PC-9 (cell line): ENCODE results near the gene PALLD. TPM values are rescaled to one million over a fixed set of nuclear protein-coding genes. Genes with fewer than 3 reads are reported as not detected.

Source experiments
- BruUV-seq: library from RNA; stranded (reverse); fragments of 400-500 nt; replicated peaks from 2 replicates; lab custom pipeline; 2021; lab: Mats Ljungman, UMichigan
- CTCF ChIA-PET: fragments of 300-600 bp; sonication (Branson Sonifier 250); formaldehyde crosslinking; loops from one replicate; lab custom pipeline; 2022; ENCODE audit warnings: antibody characterized with exemption; lab: Charles Lee
- POLR2A ChIA-PET: fragments of 300-600 bp; sonication (Branson Sonifier 250); formaldehyde crosslinking; loops from one replicate; lab custom pipeline; 2022; ENCODE audit warnings: antibody characterized with exemption; ENCODE audit not compliant: unreplicated experiment; lab: Charles Lee
- DNase-seq, 2 experiments: peaks; one replicate each; pipeline versions ENCODE4 v3.0.0 to v3.0.0-alpha.2; 2015 to 2022; ENCODE audit warnings: mixed read lengths in 1 of 2
- H2AFZ ChIP-seq: fragments of 200-600 bp; sonication (generic); 2 replicates; pipeline ENCODE4 v1.8.1; 2017; ENCODE audit warnings: antibody characterized with exemption
- H3F3A ChIP-seq: fragments of 200-600 bp; sonication (generic); 2 replicates; pipeline ENCODE4 v1.8.1; 2017; ENCODE audit warnings: antibody characterized with exemption, mild to moderate bottlenecking, low read depth; ENCODE audit not compliant: insufficient read depth
- H3K27ac ChIP-seq: fragments of 200-600 bp; sonication (generic); 2 replicates; pipeline ENCODE4 v1.6.1; 2016; ENCODE audit warnings: mixed run types
- H3K27me3 ChIP-seq: fragments of 200-600 bp; sonication (generic); 2 replicates; pipeline ENCODE4 v1.6.1; 2016; ENCODE audit warnings: low read depth, mixed run types; ENCODE audit not compliant: insufficient read depth
- H3K36me3 ChIP-seq: fragments of 200-600 bp; sonication (generic); 2 replicates; pipeline ENCODE4 v1.6.1; 2016; ENCODE audit warnings: low read depth, mixed run types
- H3K4me1 ChIP-seq: fragments of 200-600 bp; sonication (generic); replicated peaks from 2 replicates; pipeline ENCODE4 v1.6.1; 2016; ENCODE audit warnings: mixed run types; ENCODE audit not compliant: insufficient read depth
- H3K4me2 ChIP-seq: fragments of 200-600 bp; sonication (generic); 2 replicates; pipeline ENCODE4 v1.6.1; 2017; ENCODE audit warnings: mixed run types
- H3K4me3 ChIP-seq: fragments of 200-600 bp; sonication (generic); 2 replicates; pipeline ENCODE4 v1.6.1; 2016; ENCODE audit warnings: mixed run types
- H3K79me2 ChIP-seq: fragments of 200-600 bp; sonication (generic); 2 replicates; pipeline ENCODE4 v1.6.1; 2017; ENCODE audit warnings: low read depth, mixed run types
- H3K9me2 ChIP-seq: fragments of 200-600 bp; sonication (generic); 2 replicates; pipeline ENCODE4 v1.8.1; 2017; ENCODE audit warnings: mild to moderate bottlenecking; ENCODE audit not compliant: insufficient read depth
- H3K9me3 ChIP-seq: fragments of 200-600 bp; sonication (generic); 2 replicates; pipeline ENCODE4 v1.8.1; 2016; ENCODE audit warnings: low read depth; ENCODE audit not compliant: insufficient read depth
- H4K20me1 ChIP-seq: fragments of 200-600 bp; sonication (generic); 2 replicates; pipeline ENCODE4 v1.8.1; 2017; ENCODE audit not compliant: insufficient read depth
- CTCF ChIP-seq: fragments of 200-600 bp; sonication (generic); conservative IDR thresholded peaks from 2 replicates; pipeline ENCODE4 v1.6.1; 2017; ENCODE audit warnings: mixed run types, antibody characterized with exemption, mild to moderate bottlenecking, moderate library complexity
- EZH2 ChIP-seq: fragments of 200-600 bp; sonication (generic); IDR thresholded peaks from 2 replicates; pipeline ENCODE4 v1.8.0; 2017; ENCODE audit warnings: antibody characterized with exemption, low read depth
- intact Hi-C: fragments of 100-400 bp; cut with micrococcal nuclease; formaldehyde crosslinking; loops from one replicate; pipeline ENCODE4 v1.10.0; 2022; ENCODE audit not compliant: unreplicated experiment
- total RNA-seq: library from RNA; stranded (reverse); gene quantifications from 2 replicates; pipeline ENCODE4 v1.2.3, GENCODE V29; 2021

Gene PALLD
- total RNA-seq, 1 experiment from 2014 or later = 156 TPM

- Histone ChIP-seq H3K36me3 (no peaks in the 10 kb centered on the region), H3K4me3 (no peak overlapping the region), H3K9me2 (no peaks in the 10 kb centered on the region), H3F3A (no peaks in the 10 kb centered on the region), H3K79me2 (no peaks in the 10 kb centered on the region), H3K27ac (no peak overlapping the region), H3K9me3 (no peaks in the 10 kb centered on the region), H3K4me2 (no peak overlapping the region), H3K4me1 (no peaks in the 10 kb centered on the region), H4K20me1 (no peaks in the 10 kb centered on the region), H2AFZ (no peak overlapping the region), H3K27me3 (no peaks in the 10 kb centered on the region)
- intact Hi-C loops = no loop called here
- TF ChIP-seq EZH2 (no peak), CTCF (no peak)
- CTCF ChIA-PET = no interaction called here
- no TSS peak for BruUV-seq
- POLR2A ChIA-PET = interaction anchor here (0.6 kb wide), 1 partner anchor 471 kb away, joined by 6 read pairs; no protein-coding TSS in a partner anchor
- DNase-seq = no peak
Observed at GRCh38 chr4:168893807-168894206, 397.0 kb downstream of the PALLD start.

GRCh38 chr4:168900080-168900479 is 403.2 kb downstream of the PALLD start:
- Histone ChIP-seq H3K36me3 (peaks cover 4% of the 10 kb centered on the region; the same call in 1 of the 2 replicates), H2AFZ (no peak overlapping the region), H3K4me1 (no peaks in the 10 kb centered on the region), H4K20me1 (no peaks in the 10 kb centered on the region), H3K4me3 (no peak overlapping the region), H3K79me2 (no peaks in the 10 kb centered on the region), H3K27ac (no peak overlapping the region), H3K9me2 (no peaks in the 10 kb centered on the region), H3K27me3 (no peaks in the 10 kb centered on the region), H3F3A (no peaks in the 10 kb centered on the region), H3K9me3 (no peaks in the 10 kb centered on the region), H3K4me2 (no peak overlapping the region)
- POLR2A ChIA-PET = no interaction called here
- TF ChIP-seq CTCF (no peak), EZH2 (no peak)
- BruUV-seq = no TSS peak
- CTCF ChIA-PET = no interaction called here
- intact Hi-C loops = no loop called here
- DNase-seq = no peak

GRCh38 chr4:168907119-168907698 is 410.4 kb downstream of the PALLD start:
- no TSS peak for BruUV-seq
- no peak for DNase-seq
- Histone ChIP-seq H3K36me3 (no peaks in the 10 kb centered on the region; the same call in 1 of the 2 replicates), H3F3A (no peaks in the 10 kb centered on the region), H3K9me3 (no peaks in the 10 kb centered on the region), H3K4me3 (no peak overlapping the region), H3K9me2 (no peaks in the 10 kb centered on the region), H4K20me1 (no peaks in the 10 kb centered on the region), H3K4me1 (no peaks in the 10 kb centered on the region), H3K4me2 (no peak overlapping the region), H3K27me3 (no peaks in the 10 kb centered on the region), H3K79me2 (no peaks in the 10 kb centered on the region), H3K27ac (no peak overlapping the region), H2AFZ (no peak overlapping the region)
- CTCF ChIA-PET = no interaction called here
- intact Hi-C loops = no loop called here
- TF ChIP-seq CTCF (no peak), EZH2 (no peak)
- POLR2A ChIA-PET = no interaction called here
